Panc1 (cell line): ENCODE measurements around the gene C1S. TPM values are rescaled to one million over a fixed set of nuclear protein-coding genes. Genes with fewer than 3 reads are reported as not detected.

Experiments used
- ATAC-seq: fragments of 200-7000 bp; cut with Tn5 transposase; 2 replicates; pipeline ENCODE4 v1.9.1; 2020; ENCODE audit warnings: mild to moderate bottlenecking, moderate library complexity
- BruUV-seq: library from RNA; stranded (reverse); fragments of 400-500 nt; replicated peaks from 2 replicates; lab custom pipeline; 2021; lab: Mats Ljungman, UMichigan
- CTCF ChIA-PET: fragments of 300-600 bp; sonication (Branson Sonifier 250); formaldehyde crosslinking; loops from one replicate; lab custom pipeline; 2022; ENCODE audit warnings: antibody characterized with exemption; lab: Charles Lee
- POLR2A ChIA-PET: fragments of 300-600 bp; sonication (Branson Sonifier 250); formaldehyde crosslinking; loops from one replicate; lab custom pipeline; 2022; ENCODE audit warnings: antibody characterized with exemption; lab: Charles Lee
- DNase-seq: peaks from one replicate; pipeline ENCODE4 v3.0.0-alpha.2; 2010; ENCODE audit warnings: low read depth, low spot score
- H3K27ac ChIP-seq: 2 replicates; pipeline ENCODE4 v1.5.1; 2011; ENCODE audit warnings: mild to moderate bottlenecking, low read length, inconsistent platforms
- H3K27me3 ChIP-seq: fragments of 200-500 bp; sonication (Bioruptor generic); 2 replicates; pipeline ENCODE4 v1.6.0; 2014; ENCODE audit warnings: low read length, inconsistent platforms; ENCODE audit not compliant: control insufficient read depth, insufficient read depth
- H3K36me3 ChIP-seq: fragments of 200-500 bp; sonication (Bioruptor generic); 2 replicates; pipeline ENCODE4 v1.5.1; 2014; ENCODE audit warnings: inconsistent platforms, mild to moderate bottlenecking, low read length, moderate library complexity; ENCODE audit not compliant: control insufficient read depth, insufficient read depth
- H3K4me1 ChIP-seq: 2 replicates; pipeline ENCODE4 v1.5.1; 2011; ENCODE audit warnings: inconsistent platforms, mild to moderate bottlenecking, low read length, moderate library complexity; ENCODE audit not compliant: control insufficient read depth, insufficient read depth
- H3K4me3 ChIP-seq, 2 experiments: 2 replicates each; pipeline ENCODE4 v1.5.1; 2011 to 2012; ENCODE audit warnings: low read depth in 2 of 2, low read length in 2 of 2, mild to moderate bottlenecking in 2 of 2, inconsistent platforms in 1 of 2, moderate library complexity in 1 of 2
- H3K9me3 ChIP-seq: fragments of 200-500 bp; sonication (Bioruptor generic); 2 replicates; pipeline ENCODE4 v1.5.1; 2014; ENCODE audit warnings: low read depth, mild to moderate bottlenecking, inconsistent platforms, low read length, moderate library complexity; ENCODE audit not compliant: control insufficient read depth, insufficient read depth
- POLR2AphosphoS5 ChIP-seq: IDR thresholded peaks from 2 replicates; pipeline ENCODE4 v1.6.1; 2012; ENCODE audit warnings: mild to moderate bottlenecking, low read depth, low read length, moderate library complexity
- REST ChIP-seq, 2 experiments: IDR thresholded peaks; 2 replicates each; pipeline ENCODE4 v1.6.1; 2011 to 2012; ENCODE audit warnings: low read depth in 2 of 2, control low read depth in 1 of 2, low read length in 1 of 2, mild to moderate bottlenecking in 1 of 2, moderate library complexity in 1 of 2; ENCODE audit not compliant: insufficient read depth in 1 of 2
- SIN3A ChIP-seq: IDR thresholded peaks from 2 replicates; pipeline ENCODE4 v1.6.1; 2012; ENCODE audit warnings: low read depth, mild to moderate bottlenecking, low read length, moderate library complexity, borderline replicate concordance; ENCODE audit not compliant: insufficient read depth
- TCF7L2 ChIP-seq: IDR thresholded peaks from 2 replicates; pipeline ENCODE4 v1.6.1; 2011; ENCODE audit warnings: mild to moderate bottlenecking, low read depth, low read length, inconsistent platforms
- in situ Hi-C: cut with HindIII; loops from 2 replicates; pipeline ENCODE4 v1.10.0; 2016; ENCODE audit warnings: low sequenced_read_pairs, low pct_unique_long_range_greater_than_20kb
- intact Hi-C: fragments of 100-400 bp; cut with micrococcal nuclease; formaldehyde crosslinking; loops from one replicate; pipeline ENCODE4 v1.10.0; 2022; ENCODE audit not compliant: unreplicated experiment
- total RNA-seq: library from RNA; stranded (reverse); gene quantifications from one replicate; pipeline ENCODE4 v1.2.1, GENCODE V29; 2021; ENCODE audit not compliant: unreplicated experiment
- TF ChIP-seq, protein P1 (sequence below): fragments of 450-650 bp; IDR thresholded peaks from 2 replicates; pipeline ENCODE4 v1.5.1; 2017; ENCODE audit warnings: mild to moderate bottlenecking

Gene C1S
- total RNA-seq, 1 experiment from 2014 or later = 1.8 TPM

GRCh38 chr12:7114008-7114407, 53.5 kb downstream of the C1S start:
- Histone ChIP-seq H3K4me1 (peaks cover 3% of the 10 kb centered on the region; the same call in 1 of the 2 replicates), H3K27ac (no peak overlapping the region), H3K4me3 (no peak overlapping the region), H3K27me3 (no peaks in the 10 kb centered on the region), H3K9me3 (no peaks in the 10 kb centered on the region), H3K36me3 (no peaks in the 10 kb centered on the region)
- DNase-seq (no peak), ATAC-seq (no peak)
- intact Hi-C loops (loop anchor here (10.0 kb wide), 1 partner anchor 169 kb away; the partner anchor contains the start of genes C12orf57 and RNU7-1), in situ Hi-C loops (no loop called here)
- no TSS peak for BruUV-seq
- TF ChIP-seq REST (IDR thresholded peaks at IDR 0.05; ENCODE audit: insufficient read depth in 1 of 2, low read depth in 2 of 2, low read length in 1 of 2) (no peak), POLR2AphosphoS5 (no peak), TCF7L2 (no peak), SIN3A (no peak)
- TF ChIP-seq, protein P1, sequence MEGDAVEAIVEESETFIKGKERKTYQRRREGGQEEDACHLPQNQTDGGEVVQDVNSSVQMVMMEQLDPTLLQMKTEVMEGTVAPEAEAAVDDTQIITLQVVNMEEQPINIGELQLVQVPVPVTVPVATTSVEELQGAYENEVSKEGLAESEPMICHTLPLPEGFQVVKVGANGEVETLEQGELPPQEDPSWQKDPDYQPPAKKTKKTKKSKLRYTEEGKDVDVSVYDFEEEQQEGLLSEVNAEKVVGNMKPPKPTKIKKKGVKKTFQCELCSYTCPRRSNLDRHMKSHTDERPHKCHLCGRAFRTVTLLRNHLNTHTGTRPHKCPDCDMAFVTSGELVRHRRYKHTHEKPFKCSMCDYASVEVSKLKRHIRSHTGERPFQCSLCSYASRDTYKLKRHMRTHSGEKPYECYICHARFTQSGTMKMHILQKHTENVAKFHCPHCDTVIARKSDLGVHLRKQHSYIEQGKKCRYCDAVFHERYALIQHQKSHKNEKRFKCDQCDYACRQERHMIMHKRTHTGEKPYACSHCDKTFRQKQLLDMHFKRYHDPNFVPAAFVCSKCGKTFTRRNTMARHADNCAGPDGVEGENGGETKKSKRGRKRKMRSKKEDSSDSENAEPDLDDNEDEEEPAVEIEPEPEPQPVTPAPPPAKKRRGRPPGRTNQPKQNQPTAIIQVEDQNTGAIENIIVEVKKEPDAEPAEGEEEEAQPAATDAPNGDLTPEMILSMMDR = no peak
- ChIA-PET CTCF (no interaction called here), POLR2A (no interaction called here)

DNA sequence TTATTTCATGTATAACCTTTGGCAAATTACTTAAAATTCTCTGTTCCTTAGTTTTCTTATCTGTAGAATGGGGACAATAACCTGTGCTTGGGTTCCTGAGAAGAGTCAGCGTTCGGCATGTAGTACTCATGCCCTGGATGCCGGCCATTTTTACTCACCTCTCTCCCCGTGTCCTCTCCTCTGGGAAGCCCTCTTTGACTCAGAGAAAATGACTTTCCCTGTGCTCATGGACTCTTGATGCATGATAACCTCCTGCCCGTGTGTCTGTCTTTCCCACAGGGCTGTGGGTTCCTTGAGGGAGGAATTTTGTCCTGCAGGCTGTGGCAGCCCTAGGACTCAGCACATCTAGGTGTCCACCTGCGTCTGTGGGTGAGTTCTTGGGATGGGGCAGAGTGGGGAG, 54.3 kb downstream of the C1S start:
- in situ Hi-C loops (no loop called here), intact Hi-C loops (loop anchor here (10.0 kb wide), 1 partner anchor 170 kb away; the partner anchor contains the start of genes C12orf57 and RNU7-1)
- DNase-seq (no peak), ATAC-seq (no peak)
- no TSS peak for BruUV-seq
- TF ChIP-seq TCF7L2 (no peak), REST (IDR thresholded peaks at IDR 0.05; ENCODE audit: insufficient read depth in 1 of 2, low read depth in 2 of 2, low read length in 1 of 2) (no peak), SIN3A (no peak), POLR2AphosphoS5 (no peak)
- TF ChIP-seq, protein P1 = no peak
- Histone ChIP-seq H3K4me3 (no peak overlapping the region), H3K27ac (no peak overlapping the region), H3K36me3 (no peaks in the 10 kb centered on the region), H3K27me3 (no peaks in the 10 kb centered on the region), H3K4me1 (no peaks in the 10 kb centered on the region), H3K9me3 (no peaks in the 10 kb centered on the region)
- ChIA-PET POLR2A (no interaction called here), CTCF (no interaction called here)
